Transverse colon (tissue), 4 donors: ENCODE results near the gene CDO1. TPM values are rescaled to one million over a fixed set of nuclear protein-coding genes. Genes with fewer than 3 reads are reported as not detected.

Source experiments
- DNase-seq: peaks from one replicate; pipeline ENCODE4 v3.0.0-alpha.2; 2019
- H3K27ac ChIP-seq, 4 donors: fragments of 200-600 bp; sonication (generic); 2 replicates each; pipeline ENCODE4 v1.5.1; 2016 to 2018; ENCODE audit warnings: inconsistent platforms in 4 of 4
- H3K27me3 ChIP-seq: fragments of 200-600 bp; sonication (generic); 2 replicates; pipeline ENCODE4 v1.5.1; 2017; ENCODE audit warnings: inconsistent platforms
- H3K36me3 ChIP-seq, 4 donors: fragments of 200-600 bp; sonication (generic); 2 replicates each; pipeline ENCODE4 v1.5.1; 2017 to 2019; ENCODE audit warnings: inconsistent platforms in 4 of 4
- H3K4me1 ChIP-seq, 4 donors: fragments of 200-600 bp; sonication (generic); 2 replicates each; pipeline ENCODE4 v1.5.1; 2017 to 2020; ENCODE audit warnings: inconsistent platforms in 4 of 4
- H3K4me3 ChIP-seq, 4 donors: fragments of 200-600 bp; sonication (generic); 1 replicate in 1 of 4; 2 replicates in 3 of 4; pipeline versions ENCODE4 v1.5.1 to v1.6.1; 2017 to 2019; ENCODE audit warnings: inconsistent platforms in 4 of 4
- H3K9me3 ChIP-seq, 2 donors: fragments of 200-600 bp; sonication (generic); 2 replicates each; pipeline ENCODE4 v1.5.1; 2017 to 2019; ENCODE audit warnings: inconsistent platforms in 2 of 2
- EP300 ChIP-seq: sonication (generic); formaldehyde crosslinking; IDR thresholded peaks from one replicate; pipeline ENCODE4 v1.6.1; 2017; ENCODE audit warnings: antibody characterized with exemption, low read depth
- POLR2A ChIP-seq: fragments of 450-650 bp; IDR thresholded peaks from one replicate; pipeline ENCODE4 v1.6.1; 2016; ENCODE audit warnings: antibody characterized with exemption, mild to moderate bottlenecking, moderate library complexity
- POLR2AphosphoS5 ChIP-seq, 3 donors: sonication (generic); formaldehyde crosslinking; IDR thresholded peaks; one replicate each; pipeline ENCODE4 v1.6.1; 2016; ENCODE audit warnings: antibody characterized with exemption in 3 of 3
- WGBS, 2 donors: methylation state at CpG; one replicate each; pipeline ENCODE4 v1.1.5; 2018; ENCODE audit warnings: low coverage in 1 of 2; 5-methylcytosine and 5-hydroxymethylcytosine counted together
- in situ Hi-C, 4 donors: fragments of 200-750 bp; cut with MboI; loops; one replicate each; pipeline versions ENCODE4 v1.15.0 to v1.15.1; 2017; ENCODE audit warnings: low sequenced_read_pairs in 3 of 4, low pct_ligation_motif_present in 1 of 4, low pct_unique_long_range_greater_than_20kb in 1 of 4
- intact Hi-C: fragments of 100-400 bp; cut with DNase I; formaldehyde crosslinking; loops from one replicate; pipeline ENCODE4 v1.15.1; 2023; ENCODE audit warnings: low total_unique reads
- total RNA-seq, 4 donors: library from RNA; depleted of rRNA; stranded (reverse); fragments of >200 nt; gene quantifications; one replicate each; pipeline ENCODE4 v1.1.0, GENCODE V29; 2016
- TF ChIP-seq, protein P1 (sequence below), 5 experiments: fragments of 200-600 bp in 3 of 5; fragments of 450-650 bp in 2 of 5; sonication (generic) in 3 of 5; IDR thresholded peaks; 1 replicate in 2 of 5; 2 replicates in 3 of 5; pipeline ENCODE4 v1.5.1; 2016 to 2017; ENCODE audit warnings: antibody characterized with exemption in 5 of 5, inconsistent platforms in 3 of 5, mild to moderate bottlenecking in 2 of 5, moderate library complexity in 1 of 5

The CDO1 gene
- total RNA-seq, 4 donors from 2014 or later, result 0.40 to 10.4 (median 4.4) TPM; not detected in 1

DNA sequence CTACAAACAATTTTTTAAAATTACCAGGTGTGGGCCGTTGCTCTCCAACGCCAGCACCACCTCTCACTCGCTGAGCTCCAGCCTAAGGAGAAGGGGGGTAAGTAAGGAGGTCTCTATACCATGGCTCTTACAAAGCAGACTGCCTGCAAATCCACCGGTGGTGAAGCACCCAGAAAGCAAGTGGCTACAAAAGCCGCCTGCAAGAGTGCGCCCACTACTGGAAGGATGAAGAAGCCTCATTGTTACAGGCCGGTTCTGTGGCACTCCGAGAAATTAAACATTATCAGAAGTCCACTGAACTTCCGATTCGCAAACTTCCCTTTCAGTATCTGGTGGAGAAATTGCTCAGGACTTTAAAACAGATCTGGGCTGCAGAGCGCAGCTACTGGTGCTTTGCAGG is 46.0 kb downstream of the CDO1 start:
- in situ Hi-C loops, result no loop called here
- no peaks in the 10 kb centered on the region for H3K27me3 ChIP-seq
- H3K4me1 ChIP-seq, result no peaks in the 10 kb centered on the region
- H3K36me3 ChIP-seq, result no peaks in the 10 kb centered on the region
- TF ChIP-seq POLR2A, result no peak
- TF ChIP-seq EP300, result no peak
- no peak for TF ChIP-seq POLR2AphosphoS5 (IDR thresholded peaks at IDR 0.05)
- TF ChIP-seq, protein P1, sequence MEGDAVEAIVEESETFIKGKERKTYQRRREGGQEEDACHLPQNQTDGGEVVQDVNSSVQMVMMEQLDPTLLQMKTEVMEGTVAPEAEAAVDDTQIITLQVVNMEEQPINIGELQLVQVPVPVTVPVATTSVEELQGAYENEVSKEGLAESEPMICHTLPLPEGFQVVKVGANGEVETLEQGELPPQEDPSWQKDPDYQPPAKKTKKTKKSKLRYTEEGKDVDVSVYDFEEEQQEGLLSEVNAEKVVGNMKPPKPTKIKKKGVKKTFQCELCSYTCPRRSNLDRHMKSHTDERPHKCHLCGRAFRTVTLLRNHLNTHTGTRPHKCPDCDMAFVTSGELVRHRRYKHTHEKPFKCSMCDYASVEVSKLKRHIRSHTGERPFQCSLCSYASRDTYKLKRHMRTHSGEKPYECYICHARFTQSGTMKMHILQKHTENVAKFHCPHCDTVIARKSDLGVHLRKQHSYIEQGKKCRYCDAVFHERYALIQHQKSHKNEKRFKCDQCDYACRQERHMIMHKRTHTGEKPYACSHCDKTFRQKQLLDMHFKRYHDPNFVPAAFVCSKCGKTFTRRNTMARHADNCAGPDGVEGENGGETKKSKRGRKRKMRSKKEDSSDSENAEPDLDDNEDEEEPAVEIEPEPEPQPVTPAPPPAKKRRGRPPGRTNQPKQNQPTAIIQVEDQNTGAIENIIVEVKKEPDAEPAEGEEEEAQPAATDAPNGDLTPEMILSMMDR (IDR thresholded peaks at IDR 0.05), result peak in 2 of 5 experiments; percentile 14 to 16
- WGBS, 2 donors, result 69% methylated on average over 11 of the region's 11 CpGs; no CpG with 5 or more reads in 1 of the 2 donors
- intact Hi-C loops, result no loop called here
- H3K4me3 ChIP-seq, result no peak overlapping the region
- no peak for DNase-seq
- no peak overlapping the region for H3K27ac ChIP-seq
- H3K9me3 ChIP-seq, result no peaks in the 10 kb centered on the region

DNA sequence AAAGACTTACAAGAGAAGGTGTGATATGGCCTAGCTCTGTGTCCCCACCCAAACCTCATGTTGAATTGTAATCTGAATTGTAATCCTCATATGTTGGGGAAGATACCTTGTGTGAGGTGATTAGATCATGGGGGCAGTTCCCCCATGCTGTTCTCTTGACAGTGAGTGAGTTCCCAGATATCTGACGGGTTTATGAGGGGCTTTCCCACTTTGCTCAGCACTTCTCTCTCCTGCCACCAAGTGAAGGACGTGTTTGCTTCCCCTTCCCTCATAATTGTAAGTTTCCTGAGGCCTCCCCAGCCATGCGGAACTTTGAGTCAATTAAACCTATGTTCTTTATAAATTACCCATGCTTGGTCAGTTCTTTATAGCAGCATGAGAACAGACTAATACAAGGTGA is 49.0 kb downstream of the CDO1 start:
- Histone ChIP-seq H3K36me3 (no peaks in the 10 kb centered on the region), H3K4me3 (no peak overlapping the region), H3K27ac (no peak overlapping the region), H3K4me1 (no peaks in the 10 kb centered on the region), H3K27me3 (no peaks in the 10 kb centered on the region), H3K9me3 (no peaks in the 10 kb centered on the region)
- 71 to 73% methylated on average over 1 to 3 of the region's 3 CpGs for WGBS, 2 donors
- DNase-seq, result no peak
- in situ Hi-C loops (no loop called here), intact Hi-C loops (no loop called here)
- TF ChIP-seq EP300, result no peak
- TF ChIP-seq POLR2A, result no peak
- TF ChIP-seq, protein P1 (IDR thresholded peaks at IDR 0.05), result no peak
- TF ChIP-seq POLR2AphosphoS5 (IDR thresholded peaks at IDR 0.05), result no peak

DNA sequence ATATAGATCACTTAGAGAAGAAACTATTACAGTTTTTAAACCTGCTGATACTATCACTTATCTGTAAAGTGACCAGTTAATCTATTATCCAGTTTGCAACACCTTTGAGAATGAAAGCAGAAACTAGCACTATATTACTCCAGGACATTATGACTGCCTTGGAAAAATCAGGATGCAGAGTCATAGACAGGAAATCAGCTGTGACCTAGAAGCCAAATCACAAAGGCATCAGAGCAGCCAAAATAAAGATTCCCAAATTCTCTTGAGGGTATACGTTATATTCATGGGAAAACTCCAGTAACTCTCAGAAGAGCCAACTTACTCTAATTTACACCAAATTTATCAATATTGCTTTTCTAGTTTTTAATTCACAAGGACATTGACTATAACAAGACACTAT is 49.9 kb downstream of the CDO1 start:
- no peaks in the 10 kb centered on the region for H3K27me3 ChIP-seq
- no peak overlapping the region for H3K27ac ChIP-seq
- no peaks in the 10 kb centered on the region for H3K4me1 ChIP-seq
- in situ Hi-C loops (no loop called here), intact Hi-C loops (no loop called here)
- DNase-seq, result no peak
- TF ChIP-seq, protein P1 (IDR thresholded peaks at IDR 0.05), result no peak
- TF ChIP-seq POLR2A (no peak), EP300 (no peak), POLR2AphosphoS5 (IDR thresholded peaks at IDR 0.05) (no peak)
- 73 to 88% methylated on average over 1 of the region's 1 CpG for WGBS, 2 donors
- H3K9me3 ChIP-seq, result no peaks in the 10 kb centered on the region
- no peak overlapping the region for H3K4me3 ChIP-seq
- no peaks in the 10 kb centered on the region for H3K36me3 ChIP-seq

DNA sequence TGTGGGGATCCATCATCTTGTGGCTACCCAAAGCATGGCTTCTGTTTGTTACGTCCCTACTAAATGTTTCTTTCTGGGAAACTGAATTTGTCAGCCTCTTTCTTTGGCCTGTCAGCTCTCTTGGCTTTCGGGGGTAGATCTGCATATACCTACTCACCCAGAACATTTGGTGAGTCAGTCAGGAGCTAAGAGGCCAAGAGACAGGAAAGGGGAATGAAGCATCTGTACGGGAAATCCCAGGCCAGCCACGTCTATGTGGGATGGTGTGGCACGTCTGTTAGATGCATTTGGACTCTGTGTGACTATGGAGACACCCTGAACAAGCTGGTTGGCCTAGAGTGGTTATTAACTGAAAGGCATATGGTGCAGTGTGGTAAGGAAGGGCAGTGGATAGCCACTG is 58.1 kb downstream of the CDO1 start:
- WGBS, 2 donors, result 42 to 68% methylated on average over 4 to 5 of the region's 5 CpGs
- TF ChIP-seq, protein P1 (IDR thresholded peaks at IDR 0.05), result no peak
- TF ChIP-seq POLR2A (no peak), POLR2AphosphoS5 (IDR thresholded peaks at IDR 0.05) (no peak), EP300 (no peak)
- DNase-seq, result no peak
- no peaks in the 10 kb centered on the region for H3K36me3 ChIP-seq
- no peaks in the 10 kb centered on the region for H3K4me1 ChIP-seq
- no peaks in the 10 kb centered on the region for H3K27me3 ChIP-seq
- no peak overlapping the region for H3K27ac ChIP-seq
- no peak overlapping the region for H3K4me3 ChIP-seq
- H3K9me3 ChIP-seq, result no peaks in the 10 kb centered on the region
- intact Hi-C loops (no loop called here), in situ Hi-C loops (no loop called here)
